Left ventricle myocardium inferior (tissue), 1 donor: ENCODE results near the gene CCDC51. TPM values are rescaled to one million over a fixed set of nuclear protein-coding genes. Genes with fewer than 3 reads are reported as not detected.

Source experiments
- DNase-seq: peaks from one replicate; pipeline ENCODE4 v3.0.0-alpha.2; 2020
- H3K27ac ChIP-seq: fragments of 200-600 bp; replicated peaks from 2 replicates; pipeline ENCODE4 v1.8.0; 2021
- H3K27me3 ChIP-seq: fragments of 200-600 bp; 2 replicates; pipeline ENCODE4 v1.8.0; 2021; ENCODE audit warnings: low read depth
- H3K36me3 ChIP-seq: fragments of 200-600 bp; 2 replicates; pipeline ENCODE4 v1.8.0; 2021
- H3K4me1 ChIP-seq: fragments of 200-600 bp; 2 replicates; pipeline ENCODE4 v1.8.0; 2021
- H3K4me3 ChIP-seq: fragments of 200-600 bp; 2 replicates; pipeline ENCODE4 v1.8.0; 2021; ENCODE audit warnings: mild to moderate bottlenecking, moderate library complexity
- H3K9me3 ChIP-seq: fragments of 200-600 bp; replicated peaks from 2 replicates; pipeline ENCODE4 v1.8.0; 2021
- intact Hi-C: fragments of 100-400 bp; cut with micrococcal nuclease; formaldehyde crosslinking; loops from one replicate; pipeline ENCODE4 v1.11.0; 2022
- total RNA-seq: library from RNA; stranded (reverse); fragmentation: NEBNext Ultra II Directional; extraction: Animal tissue kit (Norgen Biotek cat#: 25700); gene quantifications from one replicate; pipeline ENCODE4 v1.2.1, GENCODE V29; 2021
- TF ChIP-seq, protein P1 (sequence below): fragments of 200-600 bp; IDR thresholded peaks from 2 replicates; pipeline ENCODE4 v1.8.0; 2021; ENCODE audit warnings: antibody characterized with exemption, mild to moderate bottlenecking, borderline replicate concordance
- donor health status: DM: no; HTN: yes; CAD: no; lungs with severe emphysema.

CCDC51 gene
- total RNA-seq, 1 donor from 2014 or later, result 13.9 TPM

DNA sequence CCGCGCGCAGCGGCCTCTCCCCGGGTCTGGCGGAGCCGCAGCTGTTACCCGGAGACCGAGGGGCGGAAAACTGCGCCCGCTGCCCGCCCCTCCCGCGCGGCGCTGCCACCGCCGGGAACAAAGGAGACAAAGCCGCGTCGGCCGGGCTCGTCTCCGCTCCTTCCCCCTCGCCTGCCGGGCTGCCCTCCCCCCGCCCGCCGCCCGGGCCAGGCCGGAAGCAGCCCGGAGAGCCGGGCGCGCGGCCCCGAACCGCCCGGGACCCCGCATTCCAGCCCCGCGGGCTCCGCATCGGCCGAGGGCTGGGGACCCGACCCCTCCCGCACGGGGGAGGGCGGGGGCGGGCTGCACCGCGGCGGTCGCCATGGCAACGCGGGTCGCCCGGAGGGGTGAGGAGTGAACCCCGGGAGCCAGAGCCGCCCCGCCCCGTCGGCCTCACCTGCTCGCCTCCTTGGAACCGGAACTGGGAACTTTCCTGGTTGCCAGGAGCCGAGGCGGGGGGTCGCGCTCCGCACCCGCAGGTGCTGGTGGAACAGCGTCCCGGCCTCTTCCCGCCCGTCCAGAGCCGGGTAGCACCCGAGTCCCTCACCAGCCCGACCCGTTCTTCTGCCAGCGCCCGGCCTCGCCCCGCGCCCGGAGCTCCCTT is 10.5 kb downstream of the CCDC51 start:
- H3K4me3 ChIP-seq, result peak overlapping the region; percentile 92
- no peaks in the 10 kb centered on the region for H3K9me3 ChIP-seq
- TF ChIP-seq, protein P1, sequence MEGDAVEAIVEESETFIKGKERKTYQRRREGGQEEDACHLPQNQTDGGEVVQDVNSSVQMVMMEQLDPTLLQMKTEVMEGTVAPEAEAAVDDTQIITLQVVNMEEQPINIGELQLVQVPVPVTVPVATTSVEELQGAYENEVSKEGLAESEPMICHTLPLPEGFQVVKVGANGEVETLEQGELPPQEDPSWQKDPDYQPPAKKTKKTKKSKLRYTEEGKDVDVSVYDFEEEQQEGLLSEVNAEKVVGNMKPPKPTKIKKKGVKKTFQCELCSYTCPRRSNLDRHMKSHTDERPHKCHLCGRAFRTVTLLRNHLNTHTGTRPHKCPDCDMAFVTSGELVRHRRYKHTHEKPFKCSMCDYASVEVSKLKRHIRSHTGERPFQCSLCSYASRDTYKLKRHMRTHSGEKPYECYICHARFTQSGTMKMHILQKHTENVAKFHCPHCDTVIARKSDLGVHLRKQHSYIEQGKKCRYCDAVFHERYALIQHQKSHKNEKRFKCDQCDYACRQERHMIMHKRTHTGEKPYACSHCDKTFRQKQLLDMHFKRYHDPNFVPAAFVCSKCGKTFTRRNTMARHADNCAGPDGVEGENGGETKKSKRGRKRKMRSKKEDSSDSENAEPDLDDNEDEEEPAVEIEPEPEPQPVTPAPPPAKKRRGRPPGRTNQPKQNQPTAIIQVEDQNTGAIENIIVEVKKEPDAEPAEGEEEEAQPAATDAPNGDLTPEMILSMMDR, result no peak
- H3K4me1 ChIP-seq, result peaks cover 70% of the 10 kb centered on the region
- H3K27me3 ChIP-seq, result no peaks in the 10 kb centered on the region
- peak overlapping the region; percentile 94 for H3K27ac ChIP-seq
- peak; percentile 45 for DNase-seq
- intact Hi-C loops, result no loop called here
- H3K36me3 ChIP-seq, result peaks cover 15% of the 10 kb centered on the region

- Histone ChIP-seq H3K9me3 (no peaks in the 10 kb centered on the region), H3K4me1 (peaks cover 71% of the 10 kb centered on the region), H3K27me3 (no peaks in the 10 kb centered on the region), H3K36me3 (peaks cover 15% of the 10 kb centered on the region), H3K4me3 (peak overlapping the region; percentile 92), H3K27ac (peak overlapping the region; percentile 94)
- peak; percentile 53 for DNase-seq
- intact Hi-C loops, result no loop called here
- TF ChIP-seq, protein P1, result no peak
Measured at GRCh38 chr3:48428572-48429316, 11.2 kb downstream of the CCDC51 start.

DNA sequence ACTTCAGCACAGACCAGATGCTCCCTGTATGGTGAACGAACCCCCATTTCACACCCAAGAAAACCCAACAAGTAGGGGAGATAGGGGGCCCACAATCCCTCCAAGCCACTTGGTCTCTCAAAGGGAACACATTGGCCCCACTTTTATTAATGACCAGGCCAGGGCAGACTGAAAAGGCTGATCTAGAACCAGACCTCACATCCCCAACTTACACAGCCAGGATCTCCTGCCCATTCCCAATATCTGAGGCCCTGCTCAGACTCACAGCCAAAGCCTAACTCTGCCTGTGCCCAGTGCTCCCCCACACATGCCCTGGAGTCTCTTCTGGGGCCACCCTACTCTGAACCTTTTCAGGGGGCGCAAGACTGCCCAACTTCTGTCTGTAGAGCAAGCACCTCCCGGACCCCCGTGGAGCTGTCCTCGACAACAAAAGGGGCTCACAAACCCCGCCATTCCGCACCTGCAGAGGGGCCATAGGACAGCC is 11.8 kb downstream of the CCDC51 start:
- no peaks in the 10 kb centered on the region for H3K27me3 ChIP-seq
- TF ChIP-seq, protein P1, result no peak
- peaks cover 71% of the 10 kb centered on the region for H3K4me1 ChIP-seq
- peaks cover 13% of the 10 kb centered on the region for H3K36me3 ChIP-seq
- intact Hi-C loops, result no loop called here
- no peaks in the 10 kb centered on the region for H3K9me3 ChIP-seq
- H3K4me3 ChIP-seq, result peak overlapping the region; percentile 92
- no peak for DNase-seq
- peak overlapping the region; percentile 94 for H3K27ac ChIP-seq

DNA sequence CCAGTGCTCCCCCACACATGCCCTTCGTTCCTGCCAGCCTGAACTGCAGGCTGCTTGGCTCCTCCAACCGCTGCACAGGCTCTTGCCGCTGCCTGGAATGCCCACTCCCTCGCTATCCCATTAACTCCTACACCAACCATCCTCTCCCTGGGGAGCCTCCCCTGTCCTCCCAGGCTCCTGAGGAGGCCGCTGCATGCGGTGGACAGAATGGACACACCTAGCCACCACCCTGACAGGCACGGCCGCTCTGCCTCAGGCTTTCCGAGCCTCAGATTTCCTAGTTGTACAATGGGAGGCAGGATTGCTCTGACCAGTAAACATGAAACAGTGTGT is 12.3 kb downstream of the CCDC51 start:
- no peaks in the 10 kb centered on the region for H3K9me3 ChIP-seq
- peak overlapping the region; percentile 94 for H3K27ac ChIP-seq
- no peak for DNase-seq
- TF ChIP-seq, protein P1, result no peak
- H3K36me3 ChIP-seq, result peaks cover 8% of the 10 kb centered on the region
- intact Hi-C loops, result no loop called here
- peak overlapping the region; percentile 92 for H3K4me3 ChIP-seq
- peaks cover 77% of the 10 kb centered on the region for H3K4me1 ChIP-seq
- no peaks in the 10 kb centered on the region for H3K27me3 ChIP-seq

DNA sequence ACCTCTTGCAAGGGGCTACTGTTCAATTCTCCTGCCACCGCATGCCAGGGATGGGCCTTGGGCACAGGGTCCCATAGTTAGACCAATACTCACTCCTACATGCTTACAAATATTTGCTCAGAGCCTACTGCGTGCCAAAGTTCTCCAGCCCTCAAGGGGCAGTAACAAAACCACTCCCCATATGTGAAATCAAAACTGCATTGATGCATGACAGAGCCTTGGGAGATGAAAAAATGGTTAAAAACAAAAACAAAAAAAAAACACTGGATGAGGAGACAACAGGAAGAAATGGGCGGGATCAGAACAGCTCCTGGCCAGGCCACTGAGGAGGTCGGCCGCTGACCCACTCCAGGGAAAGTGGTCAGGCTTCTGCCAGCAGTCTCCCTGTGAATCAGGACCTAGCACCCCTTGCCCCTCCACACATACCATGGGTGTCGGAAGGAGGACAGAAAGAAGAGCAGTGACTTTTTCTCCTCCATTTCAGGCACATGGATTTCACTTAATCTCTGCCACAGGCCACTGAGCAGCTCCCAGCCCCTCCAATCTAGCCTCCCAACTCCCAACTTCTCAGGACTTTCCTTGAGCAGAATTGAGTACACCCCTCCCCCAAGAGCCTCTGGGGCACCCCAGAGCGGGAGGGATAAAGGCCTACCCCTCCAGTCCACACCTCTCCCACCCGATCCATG is 12.8 kb downstream of the CCDC51 start:
- peak overlapping the region; percentile 92 for H3K4me3 ChIP-seq
- H3K4me1 ChIP-seq, result peaks cover 82% of the 10 kb centered on the region
- peak overlapping the region; percentile 94 for H3K27ac ChIP-seq
- no peaks in the 10 kb centered on the region for H3K27me3 ChIP-seq
- no peaks in the 10 kb centered on the region for H3K9me3 ChIP-seq
- TF ChIP-seq, protein P1, result no peak
- no peak for DNase-seq
- intact Hi-C loops, result no loop called here
- peaks cover 3% of the 10 kb centered on the region for H3K36me3 ChIP-seq
